HUES48 (cell line): ENCODE results near the gene GALNT8.

Experiments
- H3K27ac ChIP-seq: one replicate; pipeline ENCODE4 v1.7.0; 2013; ENCODE audit warnings: low read depth, low read length, inconsistent platforms
- H3K27me3 ChIP-seq: 2 replicates; pipeline ENCODE4 v1.6.1; 2013; ENCODE audit warnings: mild to moderate bottlenecking, low read length; ENCODE audit not compliant: control insufficient read depth, insufficient read depth
- H3K36me3 ChIP-seq: 2 replicates; pipeline ENCODE4 v1.6.1; 2013; ENCODE audit warnings: low read length; ENCODE audit not compliant: control insufficient read depth, insufficient read depth
- H3K4me1 ChIP-seq: 2 replicates; pipeline ENCODE4 v1.6.1; 2013; ENCODE audit warnings: mild to moderate bottlenecking, low read length; ENCODE audit not compliant: control insufficient read depth, insufficient read depth
- H3K4me3 ChIP-seq: 2 replicates; pipeline ENCODE4 v1.5.1; 2013; ENCODE audit warnings: mild to moderate bottlenecking, low read depth, low read length
- H3K9ac ChIP-seq: 2 replicates; pipeline ENCODE4 v1.6.1; 2013; ENCODE audit warnings: mild to moderate bottlenecking, low read depth, low read length, moderate library complexity
- H3K9me3 ChIP-seq: 2 replicates; pipeline ENCODE4 v1.6.1; 2013; ENCODE audit warnings: low read length; ENCODE audit not compliant: control insufficient read depth, insufficient read depth

GALNT8 gene

GRCh38 chr12:4775936-4776335, 55.7 kb downstream of the GALNT8 start:
- H3K9ac ChIP-seq, result no peak overlapping the region
- no peaks in the 10 kb centered on the region for H3K27me3 ChIP-seq
- no peaks in the 10 kb centered on the region for H3K9me3 ChIP-seq
- no peak overlapping the region for H3K4me3 ChIP-seq
- no peak overlapping the region for H3K27ac ChIP-seq
- H3K4me1 ChIP-seq, result no peaks in the 10 kb centered on the region
- no peaks in the 10 kb centered on the region; the same call in 1 of the 2 replicates for H3K36me3 ChIP-seq

GRCh38 chr12:4779749-4780148, 59.5 kb downstream of the GALNT8 start:
- Histone ChIP-seq H3K9me3 (no peaks in the 10 kb centered on the region), H3K36me3 (no peaks in the 10 kb centered on the region), H3K4me3 (no peak overlapping the region), H3K27me3 (no peaks in the 10 kb centered on the region), H3K4me1 (no peaks in the 10 kb centered on the region), H3K9ac (no peak overlapping the region), H3K27ac (no peak overlapping the region)

GRCh38 chr12:4780641-4781611, 60.7 kb downstream of the GALNT8 start:
- Histone ChIP-seq H3K4me3 (no peak overlapping the region), H3K4me1 (no peaks in the 10 kb centered on the region), H3K27ac (no peak overlapping the region), H3K9me3 (no peaks in the 10 kb centered on the region), H3K27me3 (no peaks in the 10 kb centered on the region), H3K9ac (no peak overlapping the region), H3K36me3 (no peaks in the 10 kb centered on the region)

GRCh38 chr12:4784404-4785054, 64.3 kb downstream of the GALNT8 start:
- no peaks in the 10 kb centered on the region for H3K4me1 ChIP-seq
- H3K9ac ChIP-seq, result no peak overlapping the region
- H3K9me3 ChIP-seq, result no peaks in the 10 kb centered on the region
- H3K27ac ChIP-seq, result no peak overlapping the region
- no peak overlapping the region for H3K4me3 ChIP-seq
- H3K36me3 ChIP-seq, result no peaks in the 10 kb centered on the region
- no peaks in the 10 kb centered on the region for H3K27me3 ChIP-seq

- H3K36me3 ChIP-seq, result no peaks in the 10 kb centered on the region
- H3K27me3 ChIP-seq, result no peaks in the 10 kb centered on the region
Measured at GRCh38 chr12:4786795-4787194, 66.6 kb downstream of the GALNT8 start.

GRCh38 chr12:4787965-4788364, 67.8 kb downstream of the GALNT8 start:
- Histone ChIP-seq H3K27ac (no peak overlapping the region), H3K4me3 (no peak overlapping the region), H3K27me3 (no peaks in the 10 kb centered on the region), H3K36me3 (no peaks in the 10 kb centered on the region), H3K9me3 (0 out of 2 replicates have a peak, but pooled peaks cover 6% of the 10 kb centered on the region), H3K4me1 (no peaks in the 10 kb centered on the region), H3K9ac (no peak overlapping the region)

More at GRCh38 chr12:4786795-4787194, 66.6 kb downstream of the GALNT8 start:
- Histone ChIP-seq H3K9ac (no peak overlapping the region), H3K4me3 (no peak overlapping the region), H3K27ac (no peak overlapping the region), H3K9me3 (0 out of 2 replicates have a peak, but pooled peaks cover 6% of the 10 kb centered on the region), H3K4me1 (no peaks in the 10 kb centered on the region)

GRCh38 chr12:4789776-4790175, 69.6 kb downstream of the GALNT8 start:
- no peak overlapping the region for H3K4me3 ChIP-seq
- H3K9ac ChIP-seq, result no peak overlapping the region
- no peaks in the 10 kb centered on the region for H3K4me1 ChIP-seq
- H3K9me3 ChIP-seq, result 0 out of 2 replicates have a peak, but pooled peaks cover 6% of the 10 kb centered on the region
- H3K27ac ChIP-seq, result no peak overlapping the region
- H3K27me3 ChIP-seq, result no peaks in the 10 kb centered on the region
- no peaks in the 10 kb centered on the region for H3K36me3 ChIP-seq

GRCh38 chr12:4791497-4791896, 71.3 kb downstream of the GALNT8 start:
- Histone ChIP-seq H3K9ac (no peak overlapping the region), H3K4me3 (no peak overlapping the region), H3K27me3 (no peaks in the 10 kb centered on the region), H3K27ac (no peak overlapping the region), H3K4me1 (no peaks in the 10 kb centered on the region), H3K36me3 (no peaks in the 10 kb centered on the region), H3K9me3 (0 out of 2 replicates have a peak, but pooled peaks cover 6% of the 10 kb centered on the region)

GRCh38 chr12:4794491-4794890, 74.3 kb downstream of the GALNT8 start:
- H3K27ac ChIP-seq, result no peak overlapping the region
- H3K4me1 ChIP-seq, result no peaks in the 10 kb centered on the region
- H3K9ac ChIP-seq, result no peak overlapping the region
- no peaks in the 10 kb centered on the region for H3K27me3 ChIP-seq
- no peaks in the 10 kb centered on the region for H3K36me3 ChIP-seq
- no peak overlapping the region for H3K4me3 ChIP-seq
- H3K9me3 ChIP-seq, result 0 out of 2 replicates have a peak, but pooled peaks cover 6% of the 10 kb centered on the region

- Histone ChIP-seq H3K9me3 (0 out of 2 replicates have a peak, but pooled peaks cover 4% of the 10 kb centered on the region), H3K27me3 (no peaks in the 10 kb centered on the region), H3K36me3 (no peaks in the 10 kb centered on the region), H3K9ac (no peak overlapping the region), H3K27ac (no peak overlapping the region), H3K4me3 (no peak overlapping the region), H3K4me1 (no peaks in the 10 kb centered on the region)
Measured at GRCh38 chr12:4796216-4796615, 76.0 kb downstream of the GALNT8 start.
